ENCODE measurements around the gene TMUB2. TPM values are rescaled to one million over a fixed set of nuclear protein-coding genes. Genes with fewer than 3 reads are reported as not detected.

TMUB2 gene
- total and polyA plus RNA-seq, 9 of the 15 experiments (the other 6 are each of a cell fraction or from before 2014, with no cell fraction given): 4.1 to 29.8 (median 16.3) TPM

- TF ChIP-seq DEAF1 (CRISPR knock-in tag; IDR thresholded peaks at IDR 0.05): no peak
- TF ChIP-seq SRSF1 (IDR thresholded peaks at IDR 0.05; ENCODE audit: low read depth, low read length): no peak
Observed at GRCh38 chr17:44213403-44214229, 26.8 kb downstream of the TMUB2 start (continued).

- Histone ChIP-seq H3K36me3 (ENCODE audit: control insufficient read depth, insufficient read depth, low read length) (peaks cover 80% of the 10 kb centered on the region), H3K79me2 (ENCODE audit: control insufficient read depth, insufficient read depth, low read length) (peaks cover 37% of the 10 kb centered on the region), H3K27ac (ENCODE audit: extremely low read depth, low read depth, low read length) (no peak overlapping the region), H3K9me1 (ENCODE audit: control insufficient read depth, insufficient read depth, low read length) (peaks cover 4% of the 10 kb centered on the region), H3K4me3 (no peak overlapping the region), H3K27me3 (ENCODE audit: control insufficient read depth in 2 of 2, insufficient read depth in 2 of 2, low read length in 2 of 2) (no peaks in the 10 kb centered on the region), H2AFZ (ENCODE audit: low read depth, low read length) (no peak overlapping the region), H3K9me3 (replicated peaks; ENCODE audit: control insufficient read depth, insufficient read depth, low read depth, low read length) (no peaks in the 10 kb centered on the region), H3K4me1 (replicated peaks in 1 of 2; ENCODE audit: control insufficient read depth in 2 of 2, insufficient read depth in 2 of 2, low read length in 2 of 2) (peaks cover 26 to 49% of the 10 kb centered on the region in 2 experiments), H4K20me1 (replicated peaks; ENCODE audit: control insufficient read depth, insufficient read depth, low read length) (peaks cover 12% of the 10 kb centered on the region), H3K9ac (ENCODE audit: insufficient read depth in 1 of 2, low read depth in 2 of 2, low read length in 2 of 2) (no peak overlapping the region), H3K4me2 (ENCODE audit: insufficient read depth, low read length) (no peak overlapping the region)
- DNase-seq (ENCODE audit: extremely low read depth in 1 of 4, low spot score in 3 of 4): no peak
- TF ChIP-seq POLR2A (conservative IDR thresholded peaks at IDR 0.05) (no peak), KDM5B (IDR thresholded peaks at IDR 0.05; ENCODE audit: insufficient replicate concordance, low read depth, low read length) (no peak), SRSF3 (IDR thresholded peaks at IDR 0.05; ENCODE audit: insufficient read depth, low read length) (no peak), TEAD4 (IDR thresholded peaks at IDR 0.05; ENCODE audit: low read length) (no peak), TEAD4 (CRISPR knock-in tag; IDR thresholded peaks at IDR 0.05; ENCODE audit: borderline replicate concordance) (no peak), IRF2 (CRISPR knock-in tag; IDR thresholded peaks at IDR 0.05) (no peak), NFE2 (IDR thresholded peaks at IDR 0.05; ENCODE audit: low read depth) (no peak), TBL1XR1 (IDR thresholded peaks at IDR 0.05; ENCODE audit: low read length in 2 of 2) (no peak), ARID3A (IDR thresholded peaks at IDR 0.05; ENCODE audit: borderline replicate concordance, low read depth, low read length) (no peak), ZNF444 (CRISPR knock-in tag; IDR thresholded peaks at IDR 0.05) (no peak), MITF (IDR thresholded peaks at IDR 0.05) (no peak)
- no peak for FAIRE-seq
- BruUV-seq (replicated peaks): no TSS peak
- intact Hi-C loops (cut with micrococcal nuclease) (no loop called here), in situ Hi-C loops (cut with MboI) (loop anchor here (5.0 kb wide), 1 partner anchor 113 kb away; no protein-coding TSS in a partner anchor)
- ChIA-PET CTCF (ENCODE audit: low intra/inter-chr PET ratio) (no interaction called here), POLR2A (interaction anchor here (0.6 to 2.2 kb wide), 13 partner anchors 10 to 179 kb away, joined by 3 to 11 read pairs (median 3); no protein-coding TSS in a partner anchor)
- no peak for ATAC-seq
- WGBS (ENCODE audit: insufficient coverage, low coverage, missing lambda C conversion rate): 70% methylated on average over 1 of the region's 1 CpG
Observed at GRCh38 chr17:44214230-44214494, 27.4 kb downstream of the TMUB2 start.

Data from K562 (cell line).